Measurements from ENCODE around the gene GRIA1.

The GRIA1 gene

GRCh38 chr5:153520952-153521351 lies 30.5 kb downstream of the GRIA1 start:
- Histone ChIP-seq H4K20me1 (ENCODE audit: insufficient read depth, low read length) (no peaks in the 10 kb centered on the region), H3K9ac (ENCODE audit: low read length) (no peak overlapping the region), H3K27ac (ENCODE audit: low read length) (no peak overlapping the region), H3K27me3 (ENCODE audit: low read depth, low read length) (no peaks in the 10 kb centered on the region), H3K79me2 (ENCODE audit: low read length) (no peaks in the 10 kb centered on the region), H3K4me1 (ENCODE audit: low read length) (no peaks in the 10 kb centered on the region), H3K36me3 (replicated peaks; ENCODE audit: low read depth, low read length) (no peaks in the 10 kb centered on the region), H3K9me3 (ENCODE audit: insufficient read depth, low read length) (no peaks in the 10 kb centered on the region), H3K4me2 (ENCODE audit: low read length) (no peak overlapping the region), H2AFZ (ENCODE audit: low read depth, low read length) (no peak overlapping the region), H3K4me3 (ENCODE audit: low read length) (no peak overlapping the region)
- no peak for TF ChIP-seq EZH2phosphoT487 (IDR thresholded peaks at IDR 0.05; ENCODE audit: low read depth)
- no peak for TF ChIP-seq CTCF (IDR thresholded peaks at IDR 0.05; ENCODE audit: low read depth, low read length)

- H3K27ac ChIP-seq (ENCODE audit: low read length) = no peak overlapping the region
These were observed 32.7 kb downstream of the GRIA1 start for GRCh38 chr5:153523211-153523610.

GRCh38 chr5:153523831-153524230 lies 33.4 kb downstream of the GRIA1 start:
- H3K36me3 ChIP-seq (replicated peaks; ENCODE audit: low read depth, low read length) = no peaks in the 10 kb centered on the region
- no peaks in the 10 kb centered on the region for H4K20me1 ChIP-seq (ENCODE audit: insufficient read depth, low read length)
- H3K79me2 ChIP-seq (ENCODE audit: low read length) = no peaks in the 10 kb centered on the region
- TF ChIP-seq CTCF (IDR thresholded peaks at IDR 0.05; ENCODE audit: low read depth, low read length) = no peak
- TF ChIP-seq EZH2phosphoT487 (IDR thresholded peaks at IDR 0.05; ENCODE audit: low read depth) = no peak
- H3K27ac ChIP-seq (ENCODE audit: low read length) = no peak overlapping the region
- no peaks in the 10 kb centered on the region for H3K4me1 ChIP-seq (ENCODE audit: low read length)
- H2AFZ ChIP-seq (ENCODE audit: low read depth, low read length) = no peak overlapping the region
- no peak overlapping the region for H3K4me3 ChIP-seq (ENCODE audit: low read length)
- H3K27me3 ChIP-seq (ENCODE audit: low read depth, low read length) = no peaks in the 10 kb centered on the region
- no peaks in the 10 kb centered on the region for H3K9me3 ChIP-seq (ENCODE audit: insufficient read depth, low read length)
- H3K9ac ChIP-seq (ENCODE audit: low read length) = no peak overlapping the region
- no peak overlapping the region for H3K4me2 ChIP-seq (ENCODE audit: low read length)

More at GRCh38 chr5:153523211-153523610, 32.7 kb downstream of the GRIA1 start:
- no peak overlapping the region for H3K9ac ChIP-seq (ENCODE audit: low read length)
- H3K4me1 ChIP-seq (ENCODE audit: low read length) = no peaks in the 10 kb centered on the region
- H3K79me2 ChIP-seq (ENCODE audit: low read length) = no peaks in the 10 kb centered on the region
- no peaks in the 10 kb centered on the region for H3K9me3 ChIP-seq (ENCODE audit: insufficient read depth, low read length)
- H3K4me2 ChIP-seq (ENCODE audit: low read length) = no peak overlapping the region
- TF ChIP-seq CTCF (IDR thresholded peaks at IDR 0.05; ENCODE audit: low read depth, low read length) = no peak
- TF ChIP-seq EZH2phosphoT487 (IDR thresholded peaks at IDR 0.05; ENCODE audit: low read depth) = no peak
- no peaks in the 10 kb centered on the region for H3K36me3 ChIP-seq (replicated peaks; ENCODE audit: low read depth, low read length)
- no peaks in the 10 kb centered on the region for H3K27me3 ChIP-seq (ENCODE audit: low read depth, low read length)
- H4K20me1 ChIP-seq (ENCODE audit: insufficient read depth, low read length) = no peaks in the 10 kb centered on the region
- H3K4me3 ChIP-seq (ENCODE audit: low read length) = no peak overlapping the region
- no peak overlapping the region for H2AFZ ChIP-seq (ENCODE audit: low read depth, low read length)

- Histone ChIP-seq H3K4me1 (ENCODE audit: low read length) (no peaks in the 10 kb centered on the region), H3K9ac (ENCODE audit: low read length) (no peak overlapping the region), H3K9me3 (ENCODE audit: insufficient read depth, low read length) (no peaks in the 10 kb centered on the region), H3K4me3 (ENCODE audit: low read length) (no peak overlapping the region), H2AFZ (ENCODE audit: low read depth, low read length) (no peak overlapping the region), H4K20me1 (ENCODE audit: insufficient read depth, low read length) (no peaks in the 10 kb centered on the region), H3K36me3 (replicated peaks; ENCODE audit: low read depth, low read length) (no peaks in the 10 kb centered on the region), H3K4me2 (ENCODE audit: low read length) (no peak overlapping the region), H3K27ac (ENCODE audit: low read length) (no peak overlapping the region), H3K79me2 (ENCODE audit: low read length) (no peaks in the 10 kb centered on the region), H3K27me3 (ENCODE audit: low read depth, low read length) (no peaks in the 10 kb centered on the region)
- TF ChIP-seq EZH2phosphoT487 (IDR thresholded peaks at IDR 0.05; ENCODE audit: low read depth) (no peak), CTCF (IDR thresholded peaks at IDR 0.05; ENCODE audit: low read depth, low read length) (no peak)
These were observed 35.1 kb downstream of the GRIA1 start for GRCh38 chr5:153525536-153525935.
